HG03135 (cell line): ENCODE data around the gene TENT4A.
A peak's percentile ranks its signal among the peaks of the same experiment; 100 is the strongest.

Experiments used
- ATAC-seq: cut with Tn5 transposase; IDR thresholded peaks from one replicate; pipeline ENCODE4 v1.9.1; 2021; ENCODE audit warnings: mild to moderate bottlenecking, moderate library complexity; ENCODE audit not compliant: unreplicated experiment

TENT4A gene

DNA sequence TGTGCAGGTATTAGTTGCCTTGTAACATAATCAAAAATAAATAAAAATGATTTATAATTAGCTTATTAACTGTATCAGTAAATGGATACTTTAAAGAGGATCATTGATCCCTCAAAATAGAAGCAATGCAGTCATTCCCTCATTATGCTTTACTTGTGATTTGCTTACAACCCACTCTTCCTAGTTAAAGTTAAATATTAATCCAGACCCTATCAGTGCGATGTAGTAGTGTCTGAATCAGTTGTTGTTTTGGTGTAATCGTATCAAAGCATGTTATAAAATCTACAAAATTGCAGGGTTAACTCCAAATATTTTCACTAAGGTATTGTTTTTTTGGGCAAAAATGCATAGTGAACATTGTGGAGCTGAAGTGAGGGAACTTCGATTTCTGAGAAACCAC, 17.6 kb downstream of the TENT4A start:
- ATAC-seq: no peak

GRCh38 chr5:6731465-6732237, 18.4 kb downstream of the TENT4A start:
- no peak for ATAC-seq

GRCh38 chr5:6732634-6733410, 19.6 kb downstream of the TENT4A start:
- no peak for ATAC-seq

DNA sequence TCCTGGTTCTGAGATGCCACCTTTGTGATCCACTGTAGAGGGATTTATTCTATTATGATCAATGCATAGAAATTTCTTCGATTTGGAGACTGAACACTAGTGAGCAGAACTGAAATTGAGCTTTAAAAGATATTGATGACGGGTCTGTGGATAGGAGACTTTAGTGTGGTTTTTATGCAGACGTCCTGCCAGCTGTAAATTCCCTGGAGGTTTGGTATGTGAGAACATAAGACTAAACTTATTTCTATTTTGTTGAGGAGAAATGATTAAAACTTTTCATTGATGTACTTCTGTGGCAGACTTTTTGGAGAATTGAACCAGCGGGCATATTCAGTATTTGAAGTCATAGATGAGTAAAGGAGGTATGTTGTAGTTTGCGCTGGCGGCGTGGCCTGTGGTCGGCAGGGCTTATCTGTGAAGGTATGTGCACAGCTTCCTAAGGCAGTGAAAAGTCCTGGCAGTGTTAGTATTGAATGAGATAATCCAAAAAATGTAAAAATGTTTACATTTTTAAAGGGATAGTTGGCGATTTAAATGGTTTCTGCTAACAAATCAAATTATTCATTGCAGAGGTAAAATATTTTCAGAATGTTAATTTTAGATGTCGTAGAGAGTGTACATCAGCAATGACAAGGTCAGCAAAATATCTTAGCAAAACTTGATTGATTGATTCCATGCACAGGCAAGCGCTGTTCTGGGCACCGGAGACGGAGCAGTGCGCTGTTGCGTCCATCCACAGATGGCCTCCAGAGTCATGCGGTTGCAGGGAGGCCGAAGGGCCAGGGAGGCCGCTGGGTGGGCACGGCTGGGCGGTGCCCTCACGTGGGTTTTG, 20.4 kb downstream of the TENT4A start:
- no peak for ATAC-seq

GRCh38 chr5:6734243-6734700, 21.0 kb downstream of the TENT4A start:
- ATAC-seq: no peak

- ATAC-seq: no peak
These were observed 21.5 kb downstream of the TENT4A start for GRCh38 chr5:6734781-6735180.

DNA sequence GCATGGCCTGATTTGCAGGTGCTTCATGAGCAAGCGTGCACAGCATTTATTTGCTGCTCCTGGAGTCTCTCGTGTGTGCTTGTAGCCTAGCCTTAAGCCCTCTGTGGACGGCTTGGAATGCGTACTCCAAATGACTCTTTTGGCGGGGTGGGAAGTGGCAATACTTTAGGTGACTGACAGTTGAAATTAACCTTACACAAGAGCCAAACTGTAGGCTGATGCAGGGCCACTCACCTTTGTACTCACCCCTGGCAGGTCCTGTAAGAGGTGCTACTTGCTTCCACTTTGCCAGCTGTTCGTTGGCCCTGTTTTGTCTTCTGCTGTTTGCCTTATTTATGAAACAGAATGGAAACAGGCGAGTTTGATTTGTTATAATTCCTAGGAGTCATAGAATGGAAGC, 22.9 kb downstream of the TENT4A start:
- ATAC-seq: no peak

- ATAC-seq: no peak
These were observed 23.4 kb downstream of the TENT4A start for GRCh38 chr5:6736524-6737042.

GRCh38 chr5:6737043-6737941, 24.1 kb downstream of the TENT4A start:
- peak; percentile 78 for ATAC-seq

- ATAC-seq: no peak
These were observed 26.4 kb downstream of the TENT4A start for GRCh38 chr5:6739603-6740002.

- ATAC-seq: no peak
These were observed 27.4 kb downstream of the TENT4A start for GRCh38 chr5:6740586-6741150.

GRCh38 chr5:6742081-6742758, 29.0 kb downstream of the TENT4A start:
- ATAC-seq: no peak

DNA sequence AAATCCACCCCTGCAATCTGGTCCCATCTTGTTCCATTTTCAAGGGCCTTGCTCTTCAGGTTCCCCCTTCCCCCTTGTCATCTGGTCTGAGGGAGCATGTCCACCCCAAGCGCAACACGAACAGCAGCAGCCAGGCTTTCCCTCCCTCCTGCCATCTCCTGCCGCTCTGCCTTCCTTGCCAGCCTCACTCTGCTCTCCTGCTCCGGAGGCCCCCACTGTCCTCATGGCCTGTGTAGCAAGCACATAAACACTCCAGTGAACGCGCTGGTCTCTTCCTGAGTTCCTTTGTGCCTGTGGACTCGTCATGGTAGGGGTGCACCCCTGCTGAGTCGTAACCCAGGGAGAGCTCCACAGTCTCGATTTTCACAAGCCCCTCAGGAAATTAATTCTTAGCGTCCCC, 29.9 kb downstream of the TENT4A start:
- no peak for ATAC-seq

DNA sequence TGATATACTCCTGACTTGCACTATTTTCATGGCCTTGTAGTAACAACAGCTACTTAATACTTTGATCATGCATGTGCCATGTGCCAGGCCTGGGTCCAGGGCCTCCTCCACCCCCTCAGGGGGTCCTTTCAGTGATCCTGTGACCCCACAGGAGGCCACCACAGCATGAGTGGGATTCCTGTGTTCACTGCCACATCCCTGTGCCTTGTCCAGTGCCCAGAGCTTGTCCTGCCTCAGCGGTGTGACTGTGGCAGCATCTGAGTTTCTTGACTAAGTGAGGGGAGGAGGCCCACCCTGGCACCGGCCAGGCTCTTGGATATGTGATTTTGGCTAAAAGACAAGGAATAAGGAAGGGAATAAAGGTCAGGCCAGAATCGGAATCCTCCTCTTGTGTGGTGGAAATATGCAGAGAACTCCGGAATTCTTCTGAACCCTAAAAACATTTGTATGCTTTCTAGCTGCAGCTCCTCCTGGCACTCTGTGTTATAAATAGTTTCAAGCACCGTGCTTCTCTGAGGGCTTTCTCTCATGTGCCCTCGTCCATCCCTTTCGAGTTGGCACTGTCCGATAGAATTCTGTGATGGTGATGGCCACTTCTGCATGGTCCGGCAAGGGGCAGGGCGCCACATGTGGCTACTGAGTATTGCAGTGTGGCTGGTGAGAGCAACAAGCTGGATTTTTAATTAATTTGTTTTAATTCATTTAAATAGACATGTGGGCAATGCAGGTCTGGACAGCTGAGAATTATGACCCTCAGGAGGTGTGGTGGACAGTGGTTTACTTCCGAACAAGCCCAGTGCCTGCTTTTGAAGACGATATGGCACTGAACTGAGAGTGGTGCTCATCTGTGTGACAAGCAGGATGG, 31.8 kb downstream of the TENT4A start:
- no peak for ATAC-seq

DNA sequence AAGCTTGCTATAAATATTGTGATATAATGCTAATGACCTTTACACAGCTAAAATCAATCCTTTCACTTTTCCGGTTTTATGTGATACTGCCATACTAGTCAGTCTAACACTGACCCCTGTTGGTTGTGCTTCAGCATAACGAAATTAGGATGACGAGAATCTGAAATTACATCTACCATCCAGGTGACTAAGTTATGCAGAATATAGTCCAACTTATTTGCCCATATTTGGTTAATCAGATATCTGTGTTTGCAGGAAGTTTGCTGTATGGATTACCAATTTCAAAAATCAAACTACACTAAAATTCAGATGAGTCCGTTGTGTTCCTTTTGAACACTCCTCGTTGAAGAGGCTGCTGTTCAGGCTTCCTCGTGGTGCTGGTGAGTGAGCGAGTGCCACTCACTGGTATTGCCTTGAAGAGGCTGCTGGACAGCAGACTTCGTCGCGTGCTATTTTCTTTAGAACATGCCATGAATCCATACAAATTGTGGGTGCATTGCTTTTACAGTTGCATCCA, 32.5 kb downstream of the TENT4A start:
- ATAC-seq: peak; percentile 69

DNA sequence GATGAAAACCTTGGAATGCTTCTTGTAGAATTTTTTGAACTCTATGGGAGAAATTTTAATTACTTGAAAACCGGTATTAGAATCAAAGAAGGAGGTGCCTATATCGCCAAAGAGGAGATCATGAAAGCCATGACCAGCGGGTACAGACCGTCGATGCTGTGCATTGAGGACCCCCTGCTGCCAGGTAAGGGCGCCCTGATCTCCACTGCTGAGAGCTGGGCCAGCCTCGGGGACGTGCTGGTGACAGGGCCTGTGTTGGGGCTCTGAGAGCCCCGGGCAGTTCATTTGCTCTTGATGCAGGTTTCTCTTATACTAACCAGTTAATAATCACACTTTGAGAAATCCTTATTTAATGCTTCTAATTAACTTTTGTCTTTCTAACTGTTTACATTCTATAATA, 33.0 kb downstream of the TENT4A start:
- ATAC-seq: no peak

- no peak for ATAC-seq
These were observed 33.9 kb downstream of the TENT4A start for GRCh38 chr5:6747103-6747502.

- no peak for ATAC-seq
These were observed 34.9 kb downstream of the TENT4A start for GRCh38 chr5:6748142-6748541.
